Adipose tissue (tissue), 3 donors: ENCODE results near the gene SERF2. TPM values are rescaled to one million over a fixed set of nuclear protein-coding genes. Genes with fewer than 3 reads are reported as not detected.
"Not testable (repeated sequence)": the region's sequence is repeated elsewhere in the genome, so short reads cannot be mapped to it uniquely, and the experiment has no call there.

Source experiments
- H3K27ac ChIP-seq: one replicate; pipeline ENCODE4 v1.5.1; 2013; ENCODE audit warnings: low read depth, low read length
- WGBS, 3 donors: extraction: QIAGEN DNeasy Blood & Tissue Kit; methylation state at CpG; one replicate each; pipeline ENCODE4 v1.1.7; 2013; 5-methylcytosine and 5-hydroxymethylcytosine counted together
- polyA plus RNA-seq, 3 donors: library from polyadenylated mRNA; stranded (reverse); fragments of 200-250 nt; gene quantifications; one replicate each; pipeline ENCODE4 v1.2.3, GENCODE V29; 2013
- donor health status: healthy with polysubstance abuse.
- donor health status: Bipolar disorder and iron deficiency.
- donor health status: healthy.

Gene SERF2
- polyA plus RNA-seq, 3 donors, result 1,192 to 2,361 (median 1,574) TPM

DNA sequence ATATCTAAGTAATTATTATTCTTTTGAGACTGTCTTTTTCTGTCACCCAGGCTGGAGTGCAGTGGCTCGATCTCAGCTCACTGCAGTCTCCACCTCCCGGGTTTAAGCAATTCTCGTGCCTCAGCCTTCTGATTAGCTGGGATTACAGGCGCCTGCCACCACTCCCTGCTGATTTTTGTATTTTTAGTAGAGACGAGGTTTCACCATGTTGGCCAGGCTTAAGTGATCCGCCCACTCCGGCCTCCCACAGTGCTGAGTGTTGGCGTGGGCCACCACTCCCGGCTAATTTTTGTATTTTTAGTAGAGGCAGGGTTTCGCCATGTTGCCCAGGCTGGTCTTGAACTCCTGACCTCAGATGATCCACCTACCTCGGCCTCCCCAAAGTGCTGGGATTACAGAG, 33.2 kb downstream of the SERF2 start:
- WGBS, 3 donors, result 92 to 95% (median 95%) methylated on average over 11 of the region's 11 CpGs
- not testable (repeated sequence) for H3K27ac ChIP-seq

DNA sequence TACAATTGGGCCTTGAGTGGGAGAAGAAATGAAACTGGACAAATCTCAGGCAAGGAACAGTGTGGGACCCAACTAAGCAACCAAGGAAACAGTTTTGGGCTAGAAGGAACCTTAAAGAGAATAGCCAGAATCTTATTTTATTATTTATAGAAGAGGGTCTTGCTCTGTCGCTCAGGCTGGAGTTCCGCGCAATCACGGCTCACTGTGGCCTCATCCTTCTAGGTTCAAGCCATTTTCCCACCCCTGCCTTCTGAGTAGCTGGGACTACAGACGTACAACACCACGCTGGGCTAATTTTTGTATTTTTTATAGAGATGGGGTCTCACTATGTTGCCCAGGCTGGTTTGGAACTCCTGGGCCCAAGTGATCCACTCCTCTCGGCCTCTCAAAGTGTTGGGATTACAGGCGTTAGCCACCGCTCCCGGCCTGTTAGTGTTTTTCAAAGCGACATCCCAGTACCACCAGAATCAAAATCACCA, 33.9 kb downstream of the SERF2 start:
- 93 to 97% (median 96%) methylated on average over 11 of the region's 11 CpGs for WGBS, 3 donors
- H3K27ac ChIP-seq, result no peak overlapping the region

DNA sequence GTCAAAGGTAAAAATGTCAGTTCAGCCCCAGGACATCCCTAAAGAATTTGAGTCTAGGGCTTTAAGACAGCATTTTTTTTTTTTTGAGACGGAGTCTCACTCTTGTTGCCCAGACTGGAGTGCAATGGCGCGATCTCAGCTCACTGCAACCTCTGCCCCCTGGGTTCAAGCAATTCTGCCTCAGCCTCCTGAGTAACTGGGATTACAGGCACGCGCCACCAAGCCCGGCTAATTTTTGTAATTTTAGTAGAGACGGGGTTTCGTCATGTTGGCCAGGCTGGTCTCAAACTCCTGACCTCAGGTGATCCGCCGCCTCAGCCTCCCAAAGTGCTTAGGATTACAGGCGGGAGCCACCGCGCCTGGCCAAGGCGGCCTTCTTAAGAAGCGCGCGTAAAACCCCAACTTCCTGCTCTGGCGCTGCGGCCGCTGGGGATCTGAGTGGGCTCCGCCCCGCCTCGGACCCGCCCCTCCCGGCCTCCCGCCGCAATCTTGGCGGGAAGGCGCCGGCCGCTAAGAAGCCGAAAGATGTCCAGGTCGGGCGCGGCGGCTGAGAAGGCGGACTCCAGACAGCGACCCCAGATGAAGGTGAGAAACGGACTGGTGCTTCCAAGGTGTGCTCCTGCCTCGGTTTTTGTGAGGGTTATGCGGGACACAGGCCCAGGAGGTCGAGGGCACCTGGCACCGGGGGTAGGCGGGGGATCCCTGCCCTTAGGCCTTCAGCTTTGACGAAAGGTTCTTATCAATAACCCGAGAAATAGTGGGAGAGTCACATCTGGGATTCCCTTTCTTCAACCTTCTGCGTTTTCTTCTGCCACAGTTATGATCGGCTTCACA, 34.6 kb downstream of the SERF2 start, which contains the start of gene WDR76:
WDR76 (plus strand) TSS at position 495 of the 834 bp plus-strand sequence; CDS start at position 526, 31 bp downstream.
- no peak within 1 kb of the TSS for H3K27ac ChIP-seq
- WGBS, 3 donors, result 3 to 4% (median 4%) methylated on average over 45 to 48 of the region's 48 CpGs

DNA sequence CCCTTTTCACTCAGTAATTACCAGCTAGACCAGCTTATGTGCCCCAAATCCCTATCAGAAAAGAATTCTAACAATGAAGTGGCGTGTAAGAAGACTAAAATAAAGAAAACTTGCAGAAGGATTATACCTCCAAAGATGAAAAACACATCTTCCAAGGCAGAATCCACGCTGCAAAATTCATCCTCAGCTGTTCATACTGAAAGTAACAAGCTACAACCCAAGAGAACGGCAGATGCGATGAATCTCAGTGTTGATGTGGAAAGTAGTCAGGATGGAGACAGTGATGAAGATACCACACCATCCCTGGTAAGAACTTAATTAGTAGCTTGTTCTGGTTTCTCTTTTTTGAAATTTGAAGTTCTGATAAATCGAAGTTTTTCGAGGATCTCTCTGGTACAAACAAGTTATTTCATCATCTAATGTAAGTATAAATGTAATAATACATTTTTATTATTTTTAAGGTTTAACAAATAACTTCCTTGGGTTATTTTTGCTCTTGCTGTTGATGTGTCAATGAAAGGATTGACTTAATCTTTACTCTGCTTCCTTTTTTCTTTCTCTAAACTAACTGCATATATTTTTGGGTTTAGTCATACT, 36.0 kb downstream of the SERF2 start:
- 58 to 78% (median 65%) methylated on average over 6 of the region's 6 CpGs for WGBS, 3 donors
- H3K27ac ChIP-seq, result no peak overlapping the region

- not testable (repeated sequence) for H3K27ac ChIP-seq
- WGBS, 3 donors, result 95 to 97% (median 96%) methylated on average over 9 of the region's 9 CpGs
Measured at GRCh38 chr15:43829951-43830540, 37.9 kb downstream of the SERF2 start.

GRCh38 chr15:43830691-43831275, 38.7 kb downstream of the SERF2 start:
- H3K27ac ChIP-seq, result not testable (repeated sequence)
- 95 to 97% (median 96%) methylated on average over 9 of the region's 9 CpGs for WGBS, 3 donors

GRCh38 chr15:43831519-43832052, 39.5 kb downstream of the SERF2 start:
- WGBS, 3 donors, result 93 to 95% (median 94%) methylated on average over 14 of the region's 14 CpGs
- not testable (repeated sequence) for H3K27ac ChIP-seq

- WGBS, 3 donors, result 90 to 98% (median 97%) methylated on average over 6 of the region's 6 CpGs
- H3K27ac ChIP-seq, result not testable (repeated sequence)
Measured at GRCh38 chr15:43832485-43832884, 40.4 kb downstream of the SERF2 start.

- H3K27ac ChIP-seq, result no peak overlapping the region
Measured at GRCh38 chr15:43845421-43845820, 53.3 kb downstream of the SERF2 start.

Other genes starting within 250 kb of the SERF2 start
- gene PPIP5K1, start 202.1 kb upstream of the SERF2 start, polyA plus RNA-seq, result 1 to 10 TPM; 6.1 to 9.0 (median 8.3) TPM
- gene CKMT1B, start 198.3 kb upstream of the SERF2 start, polyA plus RNA-seq, result 10 to 100 TPM in 1 of 3 donors, 1 to 10 TPM in 2; 2.4 to 10.0 (median 5.2) TPM
- under 1 TPM in 2 of 3 donors, not detected in 1; 0.19 to 0.21 TPM for gene STRC, start 173.5 kb upstream of the SERF2 start, polyA plus RNA-seq
- 1 to 10 TPM; 1.0 to 2.1 (median 1.6) TPM for gene CATSPER2, start 143.5 kb upstream of the SERF2 start, polyA plus RNA-seq
- 1 to 10 TPM; 1.6 to 5.8 (median 3.6) TPM for gene CKMT1A, start 98.5 kb upstream of the SERF2 start, polyA plus RNA-seq
- gene PDIA3, start 45.9 kb upstream of the SERF2 start, polyA plus RNA-seq, result 100 to 1,000 TPM; 103 to 141 (median 117) TPM
- gene ELL3, start 15.4 kb upstream of the SERF2 start, polyA plus RNA-seq, result 1 to 10 TPM in 2 of 3 donors, under 1 TPM in 1; 0.90 to 4.5 (median 1.2) TPM
- gene SERINC4, start 7.9 kb downstream of the SERF2 start, polyA plus RNA-seq, result under 1 TPM; 0.44 to 0.79 (median 0.46) TPM
- gene HYPK, start 8.3 kb downstream of the SERF2 start, polyA plus RNA-seq, result 10 to 100 TPM in 2 of 3 donors, 1 to 10 TPM in 1; 9.9 to 30.6 (median 12.3) TPM
- 10 to 100 TPM; 11.2 to 18.1 (median 14.9) TPM for gene MFAP1, start 32.4 kb downstream of the SERF2 start, polyA plus RNA-seq
- 1 to 10 TPM; 1.6 to 2.7 (median 1.6) TPM for gene WDR76, start 34.7 kb downstream of the SERF2 start, polyA plus RNA-seq